Naive thymus-derived CD8-positive, alpha-beta T cell (primary cell): ENCODE measurements around the gene PLK3. TPM values are rescaled to one million over a fixed set of nuclear protein-coding genes. Genes with fewer than 3 reads are reported as not detected.
"Not testable (repeated sequence)": the region's sequence is repeated elsewhere in the genome, so short reads cannot be mapped to it uniquely, and the experiment has no call there.

Experiments used
- ATAC-seq, 2 donors: fragments of 150-1000 bp; cut with Tn5 transposase in 1 of 2; sonication (Bioruptor Pico), chemical (Tn5 transposase) in 1 of 2; 1 replicate in 1 of 2; 2 replicates in 1 of 2; pipeline ENCODE4 v1.10.0; 2021; ENCODE audit warnings: mild to moderate bottlenecking in 2 of 2, moderate library complexity in 2 of 2
- POLR2A ChIA-PET: fragments of 350-600 bp; sonication (Branson Sonifier 250); formaldehyde crosslinking; loops from one replicate; lab custom pipeline; 2021; ENCODE audit warnings: antibody characterized with exemption; lab: Charles Lee
- DNase-seq, 10 donors: peaks; one replicate each; pipeline versions ENCODE4 v3.0.0 to v3.0.0-alpha.2; 2020 to 2022
- H3K27ac Mint-ChIP-seq, 10 donors: one replicate each; pipeline ENCODE4 v1.8.0; 2020 to 2022; ENCODE audit warnings: mild to moderate bottlenecking in 10 of 10, mixed read lengths in 10 of 10, moderate library complexity in 4 of 10, inconsistent platforms in 1 of 10
- H3K27me3 Mint-ChIP-seq, 5 donors: one replicate each; pipeline ENCODE4 v1.8.0; 2021 to 2022; ENCODE audit warnings: mixed read lengths in 5 of 5
- H3K36me3 Mint-ChIP-seq, 3 donors: one replicate each; pipeline ENCODE4 v1.8.0; 2020 to 2022; ENCODE audit warnings: mixed read lengths in 3 of 3, mild to moderate bottlenecking in 2 of 3, inconsistent platforms in 1 of 3
- H3K4me1 Mint-ChIP-seq, 4 donors: one replicate each; pipeline ENCODE4 v1.8.0; 2021 to 2022; ENCODE audit warnings: mixed read lengths in 4 of 4
- H3K4me3 Mint-ChIP-seq, 10 donors: one replicate each; pipeline ENCODE4 v1.8.0; 2020 to 2022; ENCODE audit warnings: mild to moderate bottlenecking in 10 of 10, mixed read lengths in 10 of 10, moderate library complexity in 6 of 10, inconsistent platforms in 1 of 10
- H3K9me3 Mint-ChIP-seq, 9 donors: one replicate each; pipeline ENCODE4 v1.8.0; 2020 to 2022; ENCODE audit warnings: mixed read lengths in 9 of 9, mild to moderate bottlenecking in 3 of 9, inconsistent platforms in 1 of 9, moderate library complexity in 1 of 9
- polyA plus RNA-seq, 3 donors: library from polyadenylated mRNA; unstranded; fragments of 300-500 nt; fragmentation: Illumina TruSeq; gene quantifications; one replicate each; pipeline ENCODE4 v1.2.3, GENCODE V29; 2021
- total RNA-seq, 8 experiments: library from RNA in 2 of 8; stranded (reverse) in 2 of 8; gene quantifications; one replicate each; pipeline ENCODE4 v1.2.3 and lab custom pipeline; 2021 to 2026

PLK3 gene
- total and polyA plus RNA-seq, 5 experiments from 2014 or later, result 14.3 to 140 (median 36.0) TPM

GRCh38 chr1:44788120-44788860, 11.9 kb upstream of the PLK3 start, which contains the start of gene BEST4:
Gene BEST4 (minus strand): TSS chr1:44788170. CDS start chr1:44787705, 465 bp downstream.
- peak within 1 kb of the TSS in 4 of 10 donors; percentile 20 to 89 (median 24) for H3K27ac Mint-ChIP-seq
- H3K4me3 Mint-ChIP-seq, result peak within 1 kb of the TSS in 2 of 10 donors; percentile 10 to 26
- ATAC-seq, result no peak
- no peak for DNase-seq
- no peaks in the 10 kb centered on the region for H3K9me3 Mint-ChIP-seq
- H3K4me1 Mint-ChIP-seq, result peaks cover 16 to 29% (median 28%) of the 10 kb centered on the region in 4 donors
- no peaks in the 10 kb centered on the region for H3K27me3 Mint-ChIP-seq
- POLR2A ChIA-PET, result interaction anchor here (0.6 to 11.9 kb wide), 9 partner anchors 12 to 198 kb away, joined by 3 to 100 read pairs (median 5); partner anchors contain the start of genes BTBD19, EIF2B3, PLK3 and RPS8
- no peaks in the 10 kb centered on the region for H3K36me3 Mint-ChIP-seq

- Mint-ChIP-seq H3K36me3 (no peaks in the 10 kb centered on the region), H3K4me3 (no peak overlapping the region), H3K27me3 (no peaks in the 10 kb centered on the region), H3K9me3 (no peaks in the 10 kb centered on the region), H3K27ac (peak overlapping the region in 3 of 10 donors; percentile 3 to 70 (median 65)), H3K4me1 (peaks cover 4 to 5% (median 4%) of the 10 kb centered on the region in 4 donors)
- DNase-seq, result no peak
- no peak for ATAC-seq
- POLR2A ChIA-PET, result interaction anchor here (0.8 to 11.9 kb wide), 5 partner anchors 9 to 512 kb away, joined by 3 to 100 read pairs (median 4); partner anchors contain the start of genes HECTD3 and PLK3
Measured at GRCh38 chr1:44790968-44791801, 9.0 kb upstream of the PLK3 start.

GRCh38 chr1:44792736-44793502, 7.3 kb upstream of the PLK3 start:
- Mint-ChIP-seq H3K4me3 (peak overlapping the region in 1 of 10 donors; percentile 32), H3K4me1 (no peaks in the 10 kb centered on the region), H3K27me3 (no peaks in the 10 kb centered on the region), H3K36me3 (no peaks in the 10 kb centered on the region), H3K9me3 (no peaks in the 10 kb centered on the region), H3K27ac (peak overlapping the region in 2 of 10 donors; percentile 34 to 37)
- DNase-seq (no peak), ATAC-seq (no peak)
- POLR2A ChIA-PET, result interaction anchor here (0.8 to 11.9 kb wide), 4 partner anchors 21 to 65 kb away, joined by 3 to 100 read pairs (median 4); partner anchors contain the start of gene RNU5D-1

- peak in 1 of 10 donors; percentile 13 for DNase-seq
- not testable (repeated sequence) for H3K36me3 Mint-ChIP-seq, ATAC-seq, H3K9me3 Mint-ChIP-seq, H3K27me3 Mint-ChIP-seq, H3K4me3 Mint-ChIP-seq
- H3K27ac Mint-ChIP-seq, result peak overlapping the region in 5 of 10 donors; percentile 39 to 89 (median 78)
- peaks cover 11 to 31% (median 27%) of the 10 kb centered on the region in 4 donors for H3K4me1 Mint-ChIP-seq
- POLR2A ChIA-PET, result interaction anchor here (0.8 to 16.4 kb wide), 3 partner anchors 14 to 77 kb away, joined by 3 to 590 read pairs (median 413); partner anchors contain the start of genes BTBD19 and DYNLT4
Measured at GRCh38 chr1:44797886-44798285, 2.3 kb upstream of the PLK3 start.

- peaks cover 4 to 15% (median 10%) of the 10 kb centered on the region in 3 donors for H3K36me3 Mint-ChIP-seq
- DNase-seq (peak in 1 of 10 donors; percentile 54), ATAC-seq (no peak)
- H3K9me3 Mint-ChIP-seq, result no peaks in the 10 kb centered on the region
- H3K27ac Mint-ChIP-seq, result peak overlapping the region; percentile 86 to 99 (median 98)
- H3K4me3 Mint-ChIP-seq, result peak overlapping the region in 6 of 10 donors; percentile 26 to 99 (median 58)
- POLR2A ChIA-PET, result interaction anchor here (0.7 to 16.4 kb wide), 11 partner anchors 9 to 213 kb away, joined by 3 to 590 read pairs (median 28); partner anchors contain the start of genes BEST4, BTBD19, DYNLT4 and HECTD3
- no peaks in the 10 kb centered on the region for H3K27me3 Mint-ChIP-seq
- H3K4me1 Mint-ChIP-seq, result peaks cover 16 to 39% (median 35%) of the 10 kb centered on the region in 4 donors
Measured at GRCh38 chr1:44798481-44799365, 1.5 kb upstream of the PLK3 start.

- no peaks in the 10 kb centered on the region for H3K27me3 Mint-ChIP-seq
- ATAC-seq, result peak in 1 of 2 donors; percentile 7
- DNase-seq, result peak in 5 of 10 donors; percentile 32 to 65 (median 48)
- peaks cover 19 to 57% (median 48%) of the 10 kb centered on the region in 4 donors for H3K4me1 Mint-ChIP-seq
- peak overlapping the region; percentile 89 to 99 (median 98) for H3K27ac Mint-ChIP-seq
- POLR2A ChIA-PET, result interaction anchor here (1.2 to 16.4 kb wide), 17 partner anchors 10 to 698 kb away, joined by 3 to 590 read pairs (median 19); partner anchors contain the start of genes BEST4, BTBD19, CCDC163 and DYNLT4
- H3K9me3 Mint-ChIP-seq, result no peaks in the 10 kb centered on the region
- peak overlapping the region; percentile 72 to 99 (median 94) for H3K4me3 Mint-ChIP-seq
- H3K36me3 Mint-ChIP-seq, result peaks cover 4 to 36% (median 22%) of the 10 kb centered on the region in 3 donors
Measured at GRCh38 chr1:44801491-44802305, 1.5 kb downstream of the PLK3 start.

GRCh38 chr1:44802306-44803061, 2.3 kb downstream of the PLK3 start:
- peak overlapping the region; percentile 89 to 99 (median 95) for H3K27ac Mint-ChIP-seq
- no peaks in the 10 kb centered on the region for H3K27me3 Mint-ChIP-seq
- peak overlapping the region; percentile 72 to 99 (median 94) for H3K4me3 Mint-ChIP-seq
- POLR2A ChIA-PET, result interaction anchor here (0.6 to 16.4 kb wide), 5 partner anchors 9 to 81 kb away, joined by 3 to 590 read pairs (median 52); partner anchors contain the start of genes BEST4, BTBD19 and DYNLT4
- ATAC-seq (no peak), DNase-seq (peak in 1 of 10 donors; percentile 61)
- H3K9me3 Mint-ChIP-seq, result no peaks in the 10 kb centered on the region
- H3K36me3 Mint-ChIP-seq, result peaks cover 4 to 42% (median 24%) of the 10 kb centered on the region in 3 donors
- H3K4me1 Mint-ChIP-seq, result peaks cover 27 to 64% (median 56%) of the 10 kb centered on the region in 4 donors

GRCh38 chr1:44803062-44803311, 2.8 kb downstream of the PLK3 start:
- Mint-ChIP-seq H3K36me3 (peaks cover 4 to 42% (median 24%) of the 10 kb centered on the region in 3 donors), H3K9me3 (no peaks in the 10 kb centered on the region), H3K4me3 (peak overlapping the region; percentile 19 to 99 (median 69)), H3K27me3 (no peaks in the 10 kb centered on the region), H3K27ac (peak overlapping the region; percentile 89 to 99 (median 94)), H3K4me1 (peaks cover 30 to 69% (median 61%) of the 10 kb centered on the region in 4 donors)
- ATAC-seq (no peak), DNase-seq (peak in 1 of 10 donors; percentile 61)
- POLR2A ChIA-PET, result interaction anchor here (0.6 to 16.4 kb wide), 5 partner anchors 9 to 81 kb away, joined by 3 to 590 read pairs (median 52); partner anchors contain the start of genes BEST4, BTBD19 and DYNLT4

GRCh38 chr1:44803312-44804095, 3.3 kb downstream of the PLK3 start:
- Mint-ChIP-seq H3K4me3 (peak overlapping the region; percentile 19 to 99 (median 69)), H3K36me3 (peaks cover 4 to 42% (median 24%) of the 10 kb centered on the region in 3 donors), H3K4me1 (peaks cover 31 to 74% (median 65%) of the 10 kb centered on the region in 4 donors), H3K27ac (peak overlapping the region; percentile 89 to 99 (median 94)), H3K27me3 (no peaks in the 10 kb centered on the region), H3K9me3 (no peaks in the 10 kb centered on the region)
- ATAC-seq (no peak), DNase-seq (peak in 1 of 10 donors; percentile 55)
- POLR2A ChIA-PET, result interaction anchor here (0.6 to 16.4 kb wide), 4 partner anchors 8 to 32 kb away, joined by 3 to 590 read pairs (median 232); partner anchors contain the start of genes BEST4, BTBD19 and DYNLT4
